CD4-positive, alpha-beta T cell treated with Interleukin-1 beta for 1 hour (primary cell): ENCODE results near the gene UBE2Q1.
A peak's percentile ranks its signal among the peaks of the same experiment; 100 is the strongest.

Experiments
- DNase-seq, 2 donors: peaks; one replicate each; pipeline ENCODE4 v3.0.0-alpha.2; 2020 to 2022

Gene UBE2Q1

GRCh38 chr1:154557939-154558719 is at the start of gene UBE2Q1:
UBE2Q1 (minus strand) TSS chr1:154558662; CDS start chr1:154558553, 109 bp downstream.
- DNase-seq = peak in 1 of 2 donors; percentile 44

GRCh38 chr1:154607609-154608396 is 49.3 kb upstream of the UBE2Q1 start, which contains the start of gene ADAR:
ADAR (minus strand) TSS chr1:154608186; CDS start chr1:154608006, 180 bp downstream.
- DNase-seq = peak; percentile 94 to 95

- no peak for DNase-seq
Observed at GRCh38 chr1:154607106-154607608, 48.7 kb upstream of the UBE2Q1 start.

GRCh38 chr1:154605534-154605933 is 47.1 kb upstream of the UBE2Q1 start:
- no peak for DNase-seq

- no peak for DNase-seq
Observed at GRCh38 chr1:154603317-154603716, 44.9 kb upstream of the UBE2Q1 start.

- no peak for DNase-seq
Observed at GRCh38 chr1:154599658-154600057, 41.2 kb upstream of the UBE2Q1 start.

GRCh38 chr1:154598871-154599635 is 40.6 kb upstream of the UBE2Q1 start:
- no peak for DNase-seq

GRCh38 chr1:154595621-154596020 is 37.2 kb upstream of the UBE2Q1 start:
- no peak for DNase-seq

GRCh38 chr1:154594811-154595210 is 36.3 kb upstream of the UBE2Q1 start:
- DNase-seq = no peak

GRCh38 chr1:154593390-154593789 is 34.9 kb upstream of the UBE2Q1 start:
- no peak for DNase-seq

GRCh38 chr1:154591206-154591605 is 32.7 kb upstream of the UBE2Q1 start:
- DNase-seq = no peak

- DNase-seq = no peak
Observed at GRCh38 chr1:154590756-154591155, 32.3 kb upstream of the UBE2Q1 start.

- DNase-seq = no peak
Observed at GRCh38 chr1:154589780-154590179, 31.3 kb upstream of the UBE2Q1 start.

- no peak for DNase-seq
Observed at GRCh38 chr1:154586641-154587040, 28.2 kb upstream of the UBE2Q1 start.

GRCh38 chr1:154586231-154586630 is 27.8 kb upstream of the UBE2Q1 start:
- no peak for DNase-seq

GRCh38 chr1:154584267-154584994 is 26.0 kb upstream of the UBE2Q1 start:
- no peak for DNase-seq

- no peak for DNase-seq
Observed at GRCh38 chr1:154583773-154584172, 25.3 kb upstream of the UBE2Q1 start.

GRCh38 chr1:154582885-154583284 is 24.4 kb upstream of the UBE2Q1 start:
- DNase-seq = no peak

- no peak for DNase-seq
Observed at GRCh38 chr1:154581766-154582165, 23.3 kb upstream of the UBE2Q1 start.

- no peak for DNase-seq
Observed at GRCh38 chr1:154579374-154579773, 20.9 kb upstream of the UBE2Q1 start.

GRCh38 chr1:154578058-154578418 is 19.6 kb upstream of the UBE2Q1 start:
- DNase-seq = no peak

GRCh38 chr1:154577346-154578057 is 19.0 kb upstream of the UBE2Q1 start:
- no peak for DNase-seq
